HepG2 (cell line): ENCODE results near the gene IGDCC3. TPM values are rescaled to one million over a fixed set of nuclear protein-coding genes. Genes with fewer than 3 reads are reported as not detected.
A peak's percentile ranks its signal among the peaks of the same experiment; 100 is the strongest.

Experiments
- CCDC6 ChIP-seq: sonication (generic); formaldehyde crosslinking; IDR thresholded peaks from 2 replicates; pipeline ENCODE4 v1.8.1; 2022; ENCODE audit warnings: mild to moderate bottlenecking, missing genetic modification reagents, moderate library complexity
- DMAP1 ChIP-seq: IDR thresholded peaks from 2 replicates; pipeline ENCODE4 v1.6.1; 2016
- ESRRA ChIP-seq: sonication (generic); formaldehyde crosslinking; IDR thresholded peaks from 2 replicates; pipeline ENCODE4 v1.5.1; 2020; ENCODE audit warnings: mild to moderate bottlenecking, low read depth, missing genetic modification reagents
- HDAC2 ChIP-seq: sonication (generic); formaldehyde crosslinking; IDR thresholded peaks from 2 replicates; pipeline ENCODE4 v1.4.0; 2020; ENCODE audit warnings: missing genetic modification reagents
- HNRNPLL ChIP-seq: fragments of 200-400 bp; formaldehyde crosslinking; IDR thresholded peaks from 2 replicates; pipeline ENCODE4 v1.6.1; 2017; ENCODE audit warnings: mild to moderate bottlenecking, low read depth, low read length; ENCODE audit not compliant: poor library complexity, severe bottlenecking
- HOXA5 ChIP-seq: sonication (generic); formaldehyde crosslinking; IDR thresholded peaks from 2 replicates; pipeline ENCODE4 v1.4.0; 2020; ENCODE audit warnings: missing genetic modification reagents
- MAZ ChIP-seq, 2 experiments: sonication (generic) in 1 of 2; formaldehyde crosslinking in 1 of 2; IDR thresholded peaks; 2 replicates each; pipeline versions ENCODE4 v1.5.0 to v1.6.1; 2012 to 2020; ENCODE audit warnings: low read depth in 2 of 2, mild to moderate bottlenecking in 2 of 2, borderline replicate concordance in 1 of 2, improper control_type of control experiment in 1 of 2, low read length in 1 of 2, missing genetic modification reagents in 1 of 2, moderate library complexity in 1 of 2
- NR2C2 ChIP-seq: sonication (generic); formaldehyde crosslinking; IDR thresholded peaks from 2 replicates; pipeline ENCODE4 v1.4.0; 2020; ENCODE audit warnings: missing genetic modification reagents, mild to moderate bottlenecking, moderate library complexity, borderline replicate concordance
- RBM39 ChIP-seq: fragments of 200-400 bp; formaldehyde crosslinking; IDR thresholded peaks from one replicate; pipeline ENCODE4 v1.6.1; 2018; ENCODE audit warnings: antibody characterized with exemption, mild to moderate bottlenecking, low read depth, low read length; ENCODE audit not compliant: poor library complexity, severe bottlenecking
- SNRNP70 ChIP-seq: fragments of 200-400 bp; formaldehyde crosslinking; IDR thresholded peaks from 2 replicates; pipeline ENCODE4 v1.6.1; 2017; ENCODE audit warnings: mild to moderate bottlenecking, low read depth, low read length, moderate library complexity
- SP4 ChIP-seq: sonication (generic); formaldehyde crosslinking; IDR thresholded peaks from 2 replicates; pipeline ENCODE4 v1.8.1; 2023; ENCODE audit warnings: mild to moderate bottlenecking, missing genetic modification reagents
- SRY ChIP-seq: sonication (generic); formaldehyde crosslinking; IDR thresholded peaks from 2 replicates; pipeline ENCODE4 v1.8.0; 2022; ENCODE audit warnings: mild to moderate bottlenecking, missing genetic modification reagents
- TCF12 ChIP-seq, 2 experiments: fragments of 450-650 bp in 1 of 2; sonication (generic) in 1 of 2; formaldehyde crosslinking in 1 of 2; IDR thresholded peaks; 2 replicates each; pipeline versions ENCODE4 v1.6.1 to v1.8.0; 2017 to 2022; ENCODE audit warnings: antibody characterized with exemption in 1 of 2, mild to moderate bottlenecking in 1 of 2, missing genetic modification reagents in 1 of 2, moderate library complexity in 1 of 2
- ZMYM4 ChIP-seq: sonication (generic); formaldehyde crosslinking; IDR thresholded peaks from 2 replicates; pipeline ENCODE4 v1.8.1; 2023; ENCODE audit warnings: mild to moderate bottlenecking, missing genetic modification reagents
- ZNF484 ChIP-seq: sonication (generic); formaldehyde crosslinking; IDR thresholded peaks from 2 replicates; pipeline ENCODE4 v1.5.1; 2020; ENCODE audit warnings: mild to moderate bottlenecking, low read depth, missing genetic modification reagents, borderline replicate concordance
- ZNF546 ChIP-seq: sonication (generic); formaldehyde crosslinking; conservative IDR thresholded peaks from 2 replicates; pipeline ENCODE4 v1.8.1; 2023; ENCODE audit warnings: mild to moderate bottlenecking, missing genetic modification reagents
- ZNF557 ChIP-seq: sonication (generic); formaldehyde crosslinking; IDR thresholded peaks from 2 replicates; pipeline ENCODE4 v1.4.0; 2020; ENCODE audit warnings: missing genetic modification reagents
- ZNF607 ChIP-seq: sonication (generic); formaldehyde crosslinking; IDR thresholded peaks from 2 replicates; pipeline ENCODE4 v1.5.1; 2020; ENCODE audit warnings: missing genetic modification reagents, mild to moderate bottlenecking, borderline replicate concordance
- ZSCAN12 ChIP-seq: sonication (generic); formaldehyde crosslinking; IDR thresholded peaks from 2 replicates; pipeline ENCODE4 v1.9.0; 2021; ENCODE audit warnings: mild to moderate bottlenecking, missing genetic modification reagents
- polyA plus RNA-seq, 8 experiments: library from polyadenylated mRNA; depleted of rRNA in 3 of 8; stranded (reverse) in 7 of 8; unstranded in 1 of 8; fragments of >200 nt; fragmentation: Illumina TruSeq in 4 of 8; extraction: Trizol in 4 of 8; gene quantifications; 2 replicates each; pipeline versions ENCODE4 v1.2.1 to v1.2.3, GENCODE V29; 2011 to 2016; ENCODE audit warnings: low read depth in 4 of 8, missing spikeins in 1 of 8, mixed read lengths in 1 of 8; ENCODE audit not compliant: insufficient read depth in 1 of 8
- total RNA-seq, 5 experiments: library from RNA; depleted of rRNA; stranded (reverse); fragments of >200 nt; fragmentation: Illumina TruSeq; extraction: Trizol; gene quantifications; 2 replicates each; pipeline ENCODE4 v1.2.3, GENCODE V29; 2016; ENCODE audit warnings: low read depth in 1 of 5
- TF ChIP-seq, protein P1 (sequence below): sonication (generic); formaldehyde crosslinking; IDR thresholded peaks from 2 replicates; pipeline ENCODE4 v1.8.1; 2023; ENCODE audit warnings: mild to moderate bottlenecking, missing genetic modification reagents
- TF ChIP-seq, protein P2 (sequence below): IDR thresholded peaks from 2 replicates; pipeline ENCODE4 v1.6.1; 2016; ENCODE audit warnings: missing compliant biosample characterization, missing genetic modification reagents, borderline replicate concordance
- TF ChIP-seq, protein P3 (sequence below): sonication (generic); formaldehyde crosslinking; IDR thresholded peaks from 2 replicates; pipeline ENCODE4 v1.4.0; 2020; ENCODE audit warnings: missing genetic modification reagents, borderline replicate concordance
- TF ChIP-seq, protein P4 (sequence below): sonication (generic); formaldehyde crosslinking; IDR thresholded peaks from 2 replicates; pipeline ENCODE4 v1.5.0; 2020; ENCODE audit warnings: missing genetic modification reagents

Gene IGDCC3
- total and polyA plus RNA-seq, 2 of the 13 experiments (the other 11 are each of a cell fraction or from before 2014, with no cell fraction given) = 30.1 to 51.8 TPM

DNA sequence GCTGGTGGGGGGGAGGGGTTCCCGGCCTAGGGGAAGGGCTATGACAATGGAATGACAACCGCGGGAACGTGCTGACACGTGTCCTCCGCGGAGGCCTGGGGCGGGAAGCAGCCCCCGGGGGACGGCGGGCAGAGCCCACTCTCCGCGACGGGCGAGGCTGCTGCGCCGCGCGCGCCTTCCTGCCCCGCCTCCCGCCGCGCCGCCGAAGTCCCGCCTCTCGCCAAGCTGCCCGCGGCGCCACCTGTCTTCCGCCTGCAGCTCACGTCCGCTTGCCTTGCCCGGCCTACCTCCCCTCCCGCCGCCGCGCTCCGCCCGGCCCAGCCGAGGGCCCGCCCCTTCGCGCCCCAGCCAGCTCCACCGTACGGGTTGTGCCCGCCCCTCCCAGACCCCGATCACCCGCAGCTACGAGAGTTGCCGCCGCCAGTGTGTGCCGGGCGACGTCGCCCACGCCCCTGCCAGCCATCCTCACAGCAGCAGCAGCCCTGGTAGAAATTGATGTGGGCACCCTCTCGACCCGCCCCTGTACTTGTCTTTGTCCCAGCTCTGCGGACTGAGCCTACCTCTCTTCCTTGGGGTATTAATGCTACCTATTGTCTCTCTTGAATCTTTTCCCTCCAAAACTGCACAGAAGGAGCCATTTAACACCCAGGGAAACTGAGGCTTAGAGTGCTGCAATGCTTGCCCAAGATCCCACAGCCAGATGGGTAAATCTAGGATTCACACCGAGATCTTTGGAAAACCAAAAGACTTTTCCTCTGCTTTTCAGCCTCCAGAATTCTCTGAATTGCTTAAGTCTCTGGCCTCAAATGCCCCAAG is 90.9 kb downstream of the IGDCC3 start, which contains the start of gene PARP16 (continued):
- TF ChIP-seq TCF12 (IDR thresholded peaks at IDR 0.05) = no peak
- TF ChIP-seq TCF12 (CRISPR knock-in tag; IDR thresholded peaks at IDR 0.05) = no peak
- peak; percentile 79; the same call in 1 of the 2 replicates for TF ChIP-seq HOXA5 (CRISPR knock-in tag)
- no peak for TF ChIP-seq SNRNP70
- TF ChIP-seq ZNF607 (CRISPR knock-in tag) = peak; percentile 65
- 0 out of 2 replicates have a peak, but pooled peaks have one; percentile 1 for TF ChIP-seq NR2C2 (CRISPR knock-in tag)
- no peak for TF ChIP-seq ZSCAN12 (CRISPR knock-in tag)
- TF ChIP-seq HNRNPLL = peak; percentile 58
- peak; percentile 80 for TF ChIP-seq SP4
- TF ChIP-seq ESRRA (CRISPR knock-in tag) = peak; percentile 13; the same call in 1 of the 2 replicates
- TF ChIP-seq, protein P1, sequence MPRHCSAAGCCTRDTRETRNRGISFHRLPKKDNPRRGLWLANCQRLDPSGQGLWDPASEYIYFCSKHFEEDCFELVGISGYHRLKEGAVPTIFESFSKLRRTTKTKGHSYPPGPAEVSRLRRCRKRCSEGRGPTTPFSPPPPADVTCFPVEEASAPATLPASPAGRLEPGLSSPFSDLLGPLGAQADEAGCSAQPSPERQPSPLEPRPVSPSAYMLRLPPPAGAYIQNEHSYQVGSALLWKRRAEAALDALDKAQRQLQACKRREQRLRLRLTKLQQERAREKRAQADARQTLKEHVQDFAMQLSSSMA (CRISPR knock-in tag) = no peak
- TF ChIP-seq CCDC6 (CRISPR knock-in tag) = peak; percentile 77; the same call in 1 of the 2 replicates
- TF ChIP-seq, protein P2, sequence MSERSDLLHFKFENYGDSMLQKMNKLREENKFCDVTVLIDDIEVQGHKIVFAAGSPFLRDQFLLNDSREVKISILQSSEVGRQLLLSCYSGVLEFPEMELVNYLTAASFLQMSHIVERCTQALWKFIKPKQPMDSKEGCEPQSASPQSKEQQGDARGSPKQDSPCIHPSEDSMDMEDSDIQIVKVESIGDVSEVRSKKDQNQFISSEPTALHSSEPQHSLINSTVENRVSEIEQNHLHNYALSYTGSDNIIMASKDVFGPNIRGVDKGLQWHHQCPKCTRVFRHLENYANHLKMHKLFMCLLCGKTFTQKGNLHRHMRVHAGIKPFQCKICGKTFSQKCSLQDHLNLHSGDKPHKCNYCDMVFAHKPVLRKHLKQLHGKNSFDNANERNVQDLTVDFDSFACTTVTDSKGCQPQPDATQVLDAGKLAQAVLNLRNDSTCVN = no peak
- peak; percentile 87 for TF ChIP-seq ZNF546 (CRISPR knock-in tag)
- TF ChIP-seq DMAP1 (CRISPR knock-in tag) = 0 out of 2 replicates have a peak, but pooled peaks have one; percentile 36
- no peak for TF ChIP-seq ZNF484 (CRISPR knock-in tag)
- no peak; the same call in 1 of the 2 replicates for TF ChIP-seq HDAC2 (CRISPR knock-in tag)
- no peak; the same call in 1 of the 2 replicates for TF ChIP-seq SRY (CRISPR knock-in tag)
- TF ChIP-seq ZMYM4 (CRISPR knock-in tag) = 0 out of 2 replicates have a peak, but pooled peaks have one; percentile 59
- no peak for TF ChIP-seq MAZ (IDR thresholded peaks at IDR 0.05; ENCODE audit: borderline replicate concordance, low read depth, low read length)
- TF ChIP-seq MAZ (CRISPR knock-in tag; IDR thresholded peaks at IDR 0.05; ENCODE audit: low read depth) = peak; percentile 83; the same call in 1 of the 2 replicates
- TF ChIP-seq ZNF557 (CRISPR knock-in tag) = peak; percentile 50
- no peak for TF ChIP-seq RBM39
- TF ChIP-seq, protein P3, sequence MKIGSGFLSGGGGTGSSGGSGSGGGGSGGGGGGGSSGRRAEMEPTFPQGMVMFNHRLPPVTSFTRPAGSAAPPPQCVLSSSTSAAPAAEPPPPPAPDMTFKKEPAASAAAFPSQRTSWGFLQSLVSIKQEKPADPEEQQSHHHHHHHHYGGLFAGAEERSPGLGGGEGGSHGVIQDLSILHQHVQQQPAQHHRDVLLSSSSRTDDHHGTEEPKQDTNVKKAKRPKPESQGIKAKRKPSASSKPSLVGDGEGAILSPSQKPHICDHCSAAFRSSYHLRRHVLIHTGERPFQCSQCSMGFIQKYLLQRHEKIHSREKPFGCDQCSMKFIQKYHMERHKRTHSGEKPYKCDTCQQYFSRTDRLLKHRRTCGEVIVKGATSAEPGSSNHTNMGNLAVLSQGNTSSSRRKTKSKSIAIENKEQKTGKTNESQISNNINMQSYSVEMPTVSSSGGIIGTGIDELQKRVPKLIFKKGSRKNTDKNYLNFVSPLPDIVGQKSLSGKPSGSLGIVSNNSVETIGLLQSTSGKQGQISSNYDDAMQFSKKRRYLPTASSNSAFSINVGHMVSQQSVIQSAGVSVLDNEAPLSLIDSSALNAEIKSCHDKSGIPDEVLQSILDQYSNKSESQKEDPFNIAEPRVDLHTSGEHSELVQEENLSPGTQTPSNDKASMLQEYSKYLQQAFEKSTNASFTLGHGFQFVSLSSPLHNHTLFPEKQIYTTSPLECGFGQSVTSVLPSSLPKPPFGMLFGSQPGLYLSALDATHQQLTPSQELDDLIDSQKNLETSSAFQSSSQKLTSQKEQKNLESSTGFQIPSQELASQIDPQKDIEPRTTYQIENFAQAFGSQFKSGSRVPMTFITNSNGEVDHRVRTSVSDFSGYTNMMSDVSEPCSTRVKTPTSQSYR (CRISPR knock-in tag) = 0 out of 2 replicates have a peak, but pooled peaks have one; percentile 25
- TF ChIP-seq, protein P4, sequence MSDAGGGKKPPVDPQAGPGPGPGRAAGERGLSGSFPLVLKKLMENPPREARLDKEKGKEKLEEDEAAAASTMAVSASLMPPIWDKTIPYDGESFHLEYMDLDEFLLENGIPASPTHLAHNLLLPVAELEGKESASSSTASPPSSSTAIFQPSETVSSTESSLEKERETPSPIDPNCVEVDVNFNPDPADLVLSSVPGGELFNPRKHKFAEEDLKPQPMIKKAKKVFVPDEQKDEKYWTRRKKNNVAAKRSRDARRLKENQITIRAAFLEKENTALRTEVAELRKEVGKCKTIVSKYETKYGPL (CRISPR knock-in tag) = no peak
